HG02840 (cell line): ENCODE results near the gene ASRGL1.

Experiments
- ATAC-seq: cut with Tn5 transposase; IDR thresholded peaks from one replicate; pipeline ENCODE4 v1.9.1; 2021; ENCODE audit warnings: mild to moderate bottlenecking, moderate library complexity, moderate number of reproducible peaks; ENCODE audit not compliant: unreplicated experiment, low FRiP score

ASRGL1 gene

GRCh38 chr11:62391642-62392425, 54.6 kb downstream of the ASRGL1 start:
- ATAC-seq, result no peak

GRCh38 chr11:62392506-62392905, 55.3 kb downstream of the ASRGL1 start:
- ATAC-seq, result no peak

- no peak for ATAC-seq
Measured at GRCh38 chr11:62393061-62393611, 55.9 kb downstream of the ASRGL1 start.

GRCh38 chr11:62393735-62394134, 56.5 kb downstream of the ASRGL1 start:
- ATAC-seq, result no peak

GRCh38 chr11:62394825-62395538, 57.7 kb downstream of the ASRGL1 start:
- no peak for ATAC-seq

- ATAC-seq, result no peak
Measured at GRCh38 chr11:62395885-62396551, 58.8 kb downstream of the ASRGL1 start.

GRCh38 chr11:62398011-62398994, 61.1 kb downstream of the ASRGL1 start:
- no peak for ATAC-seq

- ATAC-seq, result no peak
Measured at GRCh38 chr11:62399172-62399877, 62.1 kb downstream of the ASRGL1 start.

- ATAC-seq, result no peak
Measured at GRCh38 chr11:62399878-62400266, 62.6 kb downstream of the ASRGL1 start.

- no peak for ATAC-seq
Measured at GRCh38 chr11:62400281-62400680, 63.0 kb downstream of the ASRGL1 start.

- ATAC-seq, result no peak
Measured at GRCh38 chr11:62400760-62401159, 63.5 kb downstream of the ASRGL1 start.

- no peak for ATAC-seq
Measured at GRCh38 chr11:62401356-62401755, 64.1 kb downstream of the ASRGL1 start.

GRCh38 chr11:62401811-62402210, 64.6 kb downstream of the ASRGL1 start:
- ATAC-seq, result no peak

- ATAC-seq, result no peak
Measured at GRCh38 chr11:62402226-62402959, 65.1 kb downstream of the ASRGL1 start.

- ATAC-seq, result no peak
Measured at GRCh38 chr11:62402960-62403730, 65.9 kb downstream of the ASRGL1 start.

GRCh38 chr11:62404435-62404834, 67.2 kb downstream of the ASRGL1 start:
- ATAC-seq, result no peak

GRCh38 chr11:62404901-62405300, 67.7 kb downstream of the ASRGL1 start:
- ATAC-seq, result no peak

GRCh38 chr11:62406034-62406433, 68.8 kb downstream of the ASRGL1 start:
- no peak for ATAC-seq
